Ishikawa (cell line): ENCODE data around the gene MYB.

Experiments
- CREB1 ChIP-seq: IDR thresholded peaks from 2 replicates; pipeline ENCODE4 v1.6.1; 2012; ENCODE audit warnings: low read depth
- EGR1 ChIP-seq: IDR thresholded peaks from 2 replicates; pipeline ENCODE4 v1.6.1; 2012
- EP300 ChIP-seq: IDR thresholded peaks from 2 replicates; pipeline ENCODE4 v1.6.1; 2012; ENCODE audit warnings: borderline replicate concordance
- NFIC ChIP-seq: IDR thresholded peaks from 2 replicates; pipeline ENCODE4 v1.6.1; 2012
- RAD21 ChIP-seq: IDR thresholded peaks from 2 replicates; pipeline ENCODE4 v1.6.1; 2012; ENCODE audit warnings: low read depth
- REST ChIP-seq: IDR thresholded peaks from 2 replicates; pipeline ENCODE4 v1.6.1; 2012; ENCODE audit warnings: low read depth, mild to moderate bottlenecking
- TAF1 ChIP-seq: IDR thresholded peaks from 2 replicates; pipeline ENCODE4 v1.6.1; 2012; ENCODE audit warnings: low read depth, mild to moderate bottlenecking
- TCF12 ChIP-seq: IDR thresholded peaks from 2 replicates; pipeline ENCODE4 v1.6.1; 2012; ENCODE audit warnings: low read depth
- TEAD4 ChIP-seq: IDR thresholded peaks from 2 replicates; pipeline ENCODE4 v1.6.1; 2012
- USF1 ChIP-seq: IDR thresholded peaks from 2 replicates; pipeline ENCODE4 v1.6.1; 2012
- YY1 ChIP-seq: IDR thresholded peaks from 2 replicates; pipeline ENCODE4 v1.6.1; 2012; ENCODE audit warnings: low read depth
- ZBTB7A ChIP-seq: IDR thresholded peaks from 2 replicates; pipeline ENCODE4 v1.6.1; 2012; ENCODE audit warnings: low read depth
- TF ChIP-seq, protein P1 (sequence below): IDR thresholded peaks from 2 replicates; pipeline ENCODE4 v1.6.1; 2012

DNA sequence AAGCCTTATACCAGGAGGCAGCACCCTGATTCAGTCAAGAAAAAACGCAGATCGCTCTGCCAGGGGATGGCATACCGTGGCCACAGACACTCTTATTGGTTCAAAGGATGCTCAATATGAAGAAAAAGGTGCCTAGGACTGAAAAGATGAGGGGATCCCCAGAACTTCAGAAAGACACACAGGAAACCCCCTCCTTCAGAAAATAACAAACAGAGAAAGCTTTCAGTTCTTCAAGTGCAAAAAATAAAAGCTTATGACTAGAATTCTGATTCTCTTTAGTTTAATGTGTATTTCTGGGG, 17.7 kb upstream of the MYB start:
- TF ChIP-seq EP300 = no peak
- TF ChIP-seq RAD21 = no peak
- TF ChIP-seq, protein P1, sequence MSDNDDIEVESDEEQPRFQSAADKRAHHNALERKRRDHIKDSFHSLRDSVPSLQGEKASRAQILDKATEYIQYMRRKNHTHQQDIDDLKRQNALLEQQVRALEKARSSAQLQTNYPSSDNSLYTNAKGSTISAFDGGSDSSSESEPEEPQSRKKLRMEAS = no peak
- no peak for TF ChIP-seq TAF1
- TF ChIP-seq YY1 = no peak
- no peak for TF ChIP-seq REST
- TF ChIP-seq CREB1 = no peak
- TF ChIP-seq EGR1 = no peak
- TF ChIP-seq TEAD4 = no peak
- TF ChIP-seq ZBTB7A = no peak
- TF ChIP-seq USF1 = no peak
- no peak for TF ChIP-seq NFIC
- no peak for TF ChIP-seq TCF12
